ENCODE results near the gene CARD10. TPM values are rescaled to one million over a fixed set of nuclear protein-coding genes. Genes with fewer than 3 reads are reported as not detected.
"Not testable (repeated sequence)": the region's sequence is repeated elsewhere in the genome, so short reads cannot be mapped to it uniquely, and the experiment has no call there.

CARD10 gene
- total RNA-seq, 8 experiments from 2014 or later = 1.1 to 7.5 (median 2.0) TPM

DNA sequence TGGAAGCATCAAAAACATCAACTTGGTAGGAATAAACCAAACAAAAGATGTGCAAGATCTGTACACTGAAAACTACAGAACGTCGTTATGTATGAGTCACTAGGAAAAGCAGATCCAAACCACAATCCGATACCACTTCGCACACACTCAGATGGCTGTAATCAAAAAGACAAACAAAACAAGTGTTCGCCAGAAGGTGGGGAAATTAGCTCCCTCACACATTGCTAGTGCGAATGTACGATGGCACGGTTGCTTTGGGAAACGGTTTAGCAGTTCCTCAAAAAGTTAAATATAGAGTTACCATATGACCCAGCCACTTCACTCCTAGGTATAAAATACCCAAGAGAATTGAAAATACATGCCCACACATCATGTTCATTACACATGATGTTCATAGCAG, 14.8 kb upstream of the CARD10 start:
- ATAC-seq (replicated peaks in 6 of 8) = no peak
- peaks cover 0 to 5% of the 10 kb centered on the region in 2 donors for H3K4me1 ChIP-seq (replicated peaks in 1 of 2)
- H3K27ac ChIP-seq = no peak overlapping the region
- no peak overlapping the region for H3K4me3 ChIP-seq
- 0 to 96% (median 83%) methylated on average over 3 to 9 of the region's 9 CpGs; no CpG with 5 or more reads in 1 of the 10 experiments for WGBS, 10 experiments
- in situ Hi-C loops (cut with MboI; ENCODE audit: low pct_unique_long_range_greater_than_20kb in 2 of 9, low sequenced_read_pairs in 9 of 9, unreplicated experiment in 9 of 9) = loop anchor here in 1 of 9 experiments (10.0 kb wide), 1 partner anchor 61 kb away; no protein-coding TSS in a partner anchor

DNA sequence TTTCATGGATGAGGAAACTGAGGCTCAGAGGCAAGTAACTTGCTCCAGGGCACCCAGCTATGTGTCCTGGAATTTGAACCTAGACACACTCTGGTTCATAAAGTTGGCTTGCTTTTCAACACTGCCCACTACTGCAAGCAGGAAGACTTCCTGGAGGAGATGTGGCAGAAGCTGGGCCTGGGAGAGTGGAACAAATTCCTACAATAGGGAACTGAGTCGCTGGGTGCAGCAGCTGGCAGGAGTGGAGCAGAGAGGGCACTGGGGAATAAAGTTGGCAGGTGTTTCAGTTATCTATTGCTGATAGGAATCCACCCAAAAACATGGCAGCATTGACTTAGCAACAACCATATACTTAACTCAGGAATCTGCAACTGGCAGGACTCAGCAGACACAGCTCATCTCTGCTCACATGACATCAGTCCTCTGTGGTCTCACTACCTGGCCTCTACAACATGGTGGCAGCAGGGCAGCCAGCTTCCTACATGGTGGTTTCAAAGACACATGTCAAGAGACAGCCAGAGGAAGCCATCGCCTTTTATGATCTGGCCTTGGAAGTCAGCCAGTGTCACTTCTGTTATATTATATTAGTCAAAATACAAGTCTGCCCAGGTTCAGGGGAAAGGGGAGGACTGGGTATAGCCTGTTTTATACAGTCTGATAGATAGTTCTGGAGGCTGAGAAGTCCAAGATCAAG, 10.6 kb upstream of the CARD10 start:
- H3K4me3 ChIP-seq = no peak overlapping the region
- no peaks in the 10 kb centered on the region for H3K4me1 ChIP-seq (replicated peaks in 1 of 2)
- ATAC-seq (replicated peaks in 6 of 8) = no peak
- H3K27ac ChIP-seq = no peak overlapping the region
- WGBS, 10 experiments = 30 to 100% (median 100%) methylated on average over 1 to 2 of the region's 2 CpGs; no CpG with 5 or more reads in 2 of the 10 experiments
- in situ Hi-C loops (cut with MboI; ENCODE audit: low pct_unique_long_range_greater_than_20kb in 2 of 9, low sequenced_read_pairs in 9 of 9, unreplicated experiment in 9 of 9) = loop anchor here in 1 of 9 experiments (10.0 kb wide), 1 partner anchor 65 kb away; no protein-coding TSS in a partner anchor

GRCh38 chr22:37527952-37528351, 8.7 kb upstream of the CARD10 start:
- H3K27ac ChIP-seq; H3K4me1 ChIP-seq (replicated peaks in 1 of 2); in situ Hi-C loops (cut with MboI; ENCODE audit: low pct_unique_long_range_greater_than_20kb in 2 of 9, low sequenced_read_pairs in 9 of 9, unreplicated experiment in 9 of 9); H3K4me3 ChIP-seq; ATAC-seq (replicated peaks in 6 of 8): not testable (repeated sequence)
- WGBS, 10 experiments = 86 to 100% (median 95%) methylated on average over 1 to 9 of the region's 9 CpGs

DNA sequence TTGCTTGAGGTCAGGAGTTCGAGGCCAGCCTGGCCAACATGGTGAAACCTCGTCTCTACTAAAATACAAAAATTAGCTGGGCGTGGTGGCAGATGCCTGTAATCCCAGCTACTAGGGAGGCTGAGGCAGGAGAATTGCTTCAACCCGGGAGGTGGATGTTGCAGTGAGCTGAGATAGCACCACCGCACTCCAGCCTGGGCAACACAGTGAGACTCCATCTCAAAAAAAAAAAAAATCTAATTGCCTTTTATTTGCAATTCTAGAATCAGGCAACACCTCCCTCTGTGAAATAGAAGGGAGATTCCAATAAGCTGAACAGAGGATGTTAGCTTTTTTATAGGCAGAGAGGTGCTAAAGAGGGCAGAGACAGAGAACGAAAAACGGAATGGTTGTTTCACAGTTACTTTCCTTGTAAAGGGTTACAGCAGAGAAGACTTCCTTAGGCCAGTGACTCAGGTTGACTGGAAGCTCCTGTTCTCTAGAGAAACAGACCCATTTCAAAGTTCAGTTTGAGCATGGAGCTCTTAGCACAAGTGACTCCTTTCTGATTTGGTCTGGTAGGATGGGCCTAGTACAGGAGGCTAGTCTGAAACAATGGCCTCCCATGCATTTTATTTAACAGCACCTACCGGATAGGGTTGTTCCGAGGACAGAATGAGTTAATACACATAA, 8.0 kb upstream of the CARD10 start:
- H3K4me1 ChIP-seq (replicated peaks in 1 of 2); H3K4me3 ChIP-seq; H3K27ac ChIP-seq; ATAC-seq (replicated peaks in 6 of 8); in situ Hi-C loops (cut with MboI; ENCODE audit: low pct_unique_long_range_greater_than_20kb in 2 of 9, low sequenced_read_pairs in 9 of 9, unreplicated experiment in 9 of 9): not testable (repeated sequence)
- WGBS, 10 experiments = 76 to 100% (median 97%) methylated on average over 1 to 9 of the region's 9 CpGs; no CpG with 5 or more reads in 2 of the 10 experiments

- H3K27ac ChIP-seq = no peak overlapping the region
- in situ Hi-C loops (cut with MboI; ENCODE audit: low pct_unique_long_range_greater_than_20kb in 2 of 9, low sequenced_read_pairs in 9 of 9, unreplicated experiment in 9 of 9) = no loop called here
- peak in 5 of 8 experiments; percentile 11 to 30 (median 16) for ATAC-seq (replicated peaks in 6 of 8)
- WGBS, 10 experiments = 40 to 93% (median 60%) methylated on average over 1 to 8 of the region's 12 CpGs; no CpG with 5 or more reads in 3 of the 10 experiments
- H3K4me3 ChIP-seq = no peak overlapping the region
- H3K4me1 ChIP-seq (replicated peaks in 1 of 2) = peaks cover 3 to 5% of the 10 kb centered on the region in 2 donors
These were observed 7.2 kb upstream of the CARD10 start for GRCh38 chr22:37526376-37526775.

GRCh38 chr22:37525746-37526350, 6.6 kb upstream of the CARD10 start:
- Histone ChIP-seq H3K4me1 (replicated peaks in 1 of 2) (peaks cover 3 to 5% of the 10 kb centered on the region in 2 donors), H3K4me3 (no peak overlapping the region), H3K27ac (no peak overlapping the region)
- in situ Hi-C loops (cut with MboI; ENCODE audit: low pct_unique_long_range_greater_than_20kb in 2 of 9, low sequenced_read_pairs in 9 of 9, unreplicated experiment in 9 of 9) = no loop called here
- WGBS, 10 experiments = 17 to 100% (median 95%) methylated on average over 1 to 5 of the region's 7 CpGs; no CpG with 5 or more reads in 3 of the 10 experiments
- no peak for ATAC-seq (replicated peaks in 6 of 8)

DNA sequence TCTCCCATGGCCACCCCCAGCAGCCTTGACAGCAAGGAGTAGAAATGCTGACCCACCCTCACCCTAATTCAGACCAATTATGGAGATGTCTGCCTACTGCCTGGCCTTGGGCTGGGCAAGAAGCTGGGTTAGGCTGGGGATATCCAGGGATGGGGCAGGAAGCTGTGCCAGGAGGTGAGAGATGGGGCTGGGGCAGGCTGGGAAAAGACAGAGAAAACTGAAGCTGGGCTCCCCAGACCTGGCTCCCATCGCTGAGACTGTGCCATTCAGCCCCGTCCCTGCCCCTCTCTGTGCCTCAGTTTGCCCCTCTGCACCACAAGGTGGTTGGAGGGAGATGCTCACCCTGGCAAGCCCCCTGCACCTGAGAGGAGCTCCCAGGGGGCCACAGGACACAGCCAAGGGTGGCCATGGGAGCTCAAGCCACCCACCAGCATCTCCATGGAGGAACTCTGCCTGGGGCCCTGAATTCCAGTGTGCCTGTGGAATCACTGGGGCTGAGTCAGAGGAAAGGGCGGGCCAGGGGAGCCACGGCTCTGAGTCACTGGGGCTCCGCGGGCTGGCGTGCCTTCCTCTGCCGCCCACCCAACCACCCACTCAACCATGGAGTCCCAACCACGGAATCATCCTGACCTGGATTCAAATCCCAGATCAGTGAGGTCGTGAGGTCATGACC, 6.0 kb upstream of the CARD10 start:
- in situ Hi-C loops (cut with MboI; ENCODE audit: low pct_unique_long_range_greater_than_20kb in 2 of 9, low sequenced_read_pairs in 9 of 9, unreplicated experiment in 9 of 9) = no loop called here
- 25 to 80% (median 55%) methylated on average over 1 to 2 of the region's 10 CpGs; no CpG with 5 or more reads in 6 of the 10 experiments for WGBS, 10 experiments
- peak in 7 of 8 experiments; percentile 19 to 95 (median 68) for ATAC-seq (replicated peaks in 6 of 8)
- Histone ChIP-seq H3K4me3 (no peak overlapping the region), H3K27ac (no peak overlapping the region), H3K4me1 (replicated peaks in 1 of 2) (peaks cover 3 to 5% of the 10 kb centered on the region in 2 donors)

DNA sequence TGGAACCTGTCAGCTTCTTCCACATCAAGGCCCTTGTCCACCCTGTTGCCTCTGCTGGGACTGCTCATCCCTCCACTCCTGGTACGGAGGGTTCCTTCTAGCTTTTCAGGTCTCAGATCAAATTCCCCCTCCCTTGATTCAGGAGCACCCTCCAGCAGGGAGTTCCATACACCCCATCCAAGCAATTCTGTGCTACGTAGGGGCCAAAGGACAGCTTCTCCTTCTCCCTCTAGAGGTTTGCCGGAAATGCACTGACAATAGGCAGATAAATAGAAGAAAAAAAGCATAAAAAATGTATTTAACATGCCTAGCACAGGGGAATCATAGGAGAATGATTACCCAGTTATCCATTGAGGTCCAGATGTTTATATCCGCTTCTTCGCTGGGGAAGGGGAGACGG, 3.3 kb upstream of the CARD10 start:
- H3K4me1 ChIP-seq (replicated peaks in 1 of 2) = peaks cover 3 to 16% of the 10 kb centered on the region in 2 donors
- in situ Hi-C loops (cut with MboI; ENCODE audit: low pct_unique_long_range_greater_than_20kb in 2 of 9, low sequenced_read_pairs in 9 of 9, unreplicated experiment in 9 of 9) = no loop called here
- WGBS, 10 experiments = 77 to 100% (median 96%) methylated on average over 1 to 5 of the region's 6 CpGs; no CpG with 5 or more reads in 4 of the 10 experiments
- no peak overlapping the region for H3K4me3 ChIP-seq
- ATAC-seq (replicated peaks in 6 of 8) = no peak
- no peak overlapping the region for H3K27ac ChIP-seq

- H3K27ac ChIP-seq = no peak overlapping the region
- ATAC-seq (replicated peaks in 6 of 8) = no peak
- WGBS, 10 experiments = 60 to 100% (median 83%) methylated on average over 1 to 6 of the region's 14 CpGs; no CpG with 5 or more reads in 2 of the 10 experiments
- peaks cover 3 to 16% of the 10 kb centered on the region in 2 donors for H3K4me1 ChIP-seq (replicated peaks in 1 of 2)
- H3K4me3 ChIP-seq = no peak overlapping the region
- in situ Hi-C loops (cut with MboI; ENCODE audit: low pct_unique_long_range_greater_than_20kb in 2 of 9, low sequenced_read_pairs in 9 of 9, unreplicated experiment in 9 of 9) = no loop called here
These were observed 2.1 kb upstream of the CARD10 start for GRCh38 chr22:37521236-37521739.

DNA sequence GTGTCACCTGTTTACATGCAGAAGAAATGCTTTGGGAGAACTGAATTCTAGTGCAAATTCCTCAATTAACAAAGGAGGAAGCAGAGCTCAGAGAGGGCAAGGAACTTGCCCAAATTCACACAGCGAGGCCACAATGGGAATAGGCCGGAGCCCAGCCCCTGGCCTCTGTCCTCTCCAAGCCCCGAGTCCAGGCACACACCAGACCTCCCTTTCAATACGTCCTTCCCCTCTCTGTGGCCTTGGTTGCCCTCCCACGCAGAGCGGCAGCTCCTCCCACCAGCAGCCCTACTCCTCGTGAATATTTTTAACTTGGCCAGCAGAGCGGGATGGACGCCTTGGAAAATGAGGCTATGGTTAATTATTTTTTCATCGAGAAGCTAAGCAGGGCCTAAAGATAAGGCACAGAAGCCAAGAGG, 1.6 kb upstream of the CARD10 start:
- Histone ChIP-seq H3K4me1 (replicated peaks in 1 of 2) (peaks cover 3 to 16% of the 10 kb centered on the region in 2 donors), H3K4me3 (no peak overlapping the region), H3K27ac (no peak overlapping the region)
- no peak for ATAC-seq (replicated peaks in 6 of 8)
- in situ Hi-C loops (cut with MboI; ENCODE audit: low pct_unique_long_range_greater_than_20kb in 2 of 9, low sequenced_read_pairs in 9 of 9, unreplicated experiment in 9 of 9) = no loop called here
- WGBS, 10 experiments = 38 to 100% (median 70%) methylated on average over 2 to 10 of the region's 10 CpGs; no CpG with 5 or more reads in 2 of the 10 experiments

- H3K4me3 ChIP-seq = peak overlapping the region; percentile 30 to 50 (median 39)
- peaks cover 3 to 16% of the 10 kb centered on the region in 2 donors for H3K4me1 ChIP-seq (replicated peaks in 1 of 2)
- no peak overlapping the region for H3K27ac ChIP-seq
- ATAC-seq (replicated peaks in 6 of 8) = peak in 5 of 8 experiments; percentile 36 to 60 (median 51)
- 0 to 80% (median 50%) methylated on average over 1 to 8 of the region's 63 CpGs; no CpG with 5 or more reads in 5 of the 10 experiments for WGBS, 10 experiments
- in situ Hi-C loops (cut with MboI; ENCODE audit: low pct_unique_long_range_greater_than_20kb in 2 of 9, low sequenced_read_pairs in 9 of 9, unreplicated experiment in 9 of 9) = no loop called here
These were observed 527 bp downstream of the CARD10 start for GRCh38 chr22:37518509-37519267.
